HepG2 (cell line): Measurements from ENCODE around the gene CD9. TPM values are rescaled to one million over a fixed set of nuclear protein-coding genes. Genes with fewer than 3 reads are reported as not detected.
A peak's percentile ranks its signal among the peaks of the same experiment; 100 is the strongest.

ENCODE experiments used
- AKNA ChIP-seq: sonication (generic); formaldehyde crosslinking; IDR thresholded peaks from 2 replicates; pipeline ENCODE4 v1.4.0; 2020; ENCODE audit warnings: missing genetic modification reagents, borderline replicate concordance
- EZH2 ChIP-seq: conservative IDR thresholded peaks from 2 replicates; pipeline ENCODE4 v1.6.1; 2012; ENCODE audit warnings: mild to moderate bottlenecking, low read depth, low read length, moderate library complexity
- IKZF4 ChIP-seq: sonication (generic); formaldehyde crosslinking; IDR thresholded peaks from 2 replicates; pipeline ENCODE4 v1.5.1; 2020; ENCODE audit warnings: borderline replicate concordance, mild to moderate bottlenecking, low read depth, missing genetic modification reagents; ENCODE audit errors: not compliant biosample characterization
- PRPF4 ChIP-seq: fragments of 200-400 bp; formaldehyde crosslinking; IDR thresholded peaks from 2 replicates; pipeline ENCODE4 v1.6.1; 2016; ENCODE audit warnings: low read length, low read depth; ENCODE audit not compliant: poor library complexity, severe bottlenecking
- SMARCE1 ChIP-seq: fragments of 450-650 bp; IDR thresholded peaks from 2 replicates; pipeline ENCODE4 v1.6.1; 2017; ENCODE audit warnings: borderline replicate concordance
- SMYD3 ChIP-seq: sonication (generic); formaldehyde crosslinking; IDR thresholded peaks from 2 replicates; pipeline ENCODE4 v1.8.1; 2023; ENCODE audit warnings: mild to moderate bottlenecking, missing genetic modification reagents
- ZNF407 ChIP-seq: sonication (generic); formaldehyde crosslinking; IDR thresholded peaks from one replicate; pipeline ENCODE4 v1.5.1; 2020; ENCODE audit warnings: mild to moderate bottlenecking, missing genetic modification reagents; ENCODE audit errors: not compliant biosample characterization
- ZNF747 ChIP-seq: sonication (generic); formaldehyde crosslinking; IDR thresholded peaks from 2 replicates; pipeline ENCODE4 v1.8.1; 2023; ENCODE audit warnings: missing genetic modification reagents, mild to moderate bottlenecking, borderline replicate concordance
- polyA plus RNA-seq, 8 experiments: library from polyadenylated mRNA; depleted of rRNA in 3 of 8; stranded (reverse) in 7 of 8; unstranded in 1 of 8; fragments of >200 nt; fragmentation: Illumina TruSeq in 4 of 8; extraction: Trizol in 4 of 8; gene quantifications; 2 replicates each; pipeline versions ENCODE4 v1.2.1 to v1.2.3, GENCODE V29; 2011 to 2016; ENCODE audit warnings: low read depth in 4 of 8, missing spikeins in 1 of 8, mixed read lengths in 1 of 8; ENCODE audit not compliant: insufficient read depth in 1 of 8
- total RNA-seq, 5 experiments: library from RNA; depleted of rRNA; stranded (reverse); fragments of >200 nt; fragmentation: Illumina TruSeq; extraction: Trizol; gene quantifications; 2 replicates each; pipeline ENCODE4 v1.2.3, GENCODE V29; 2016; ENCODE audit warnings: low read depth in 1 of 5
- TF ChIP-seq, protein P1 (sequence below): sonication (generic); formaldehyde crosslinking; IDR thresholded peaks from 2 replicates; pipeline ENCODE4 v1.4.0; 2020; ENCODE audit warnings: missing genetic modification reagents
- TF ChIP-seq, protein P2 (sequence below): sonication (generic); formaldehyde crosslinking; IDR thresholded peaks from 2 replicates; pipeline ENCODE4 v1.8.1; 2023; ENCODE audit warnings: mild to moderate bottlenecking, inconsistent platforms, moderate library complexity, missing genetic modification reagents, borderline replicate concordance

CD9 gene
- total and polyA plus RNA-seq, 2 of the 13 experiments (the other 11 are each of a cell fraction or from before 2014, with no cell fraction given): 5.8 to 38.3 TPM

- TF ChIP-seq ZNF407 (CRISPR knock-in tag) (no peak), EZH2 (no peak), ZNF747 (CRISPR knock-in tag) (no peak), PRPF4 (no peak), IKZF4 (CRISPR knock-in tag) (no peak), AKNA (CRISPR knock-in tag) (no peak), SMARCE1 (no peak), SMYD3 (CRISPR knock-in tag) (no peak)
- TF ChIP-seq, protein P1, sequence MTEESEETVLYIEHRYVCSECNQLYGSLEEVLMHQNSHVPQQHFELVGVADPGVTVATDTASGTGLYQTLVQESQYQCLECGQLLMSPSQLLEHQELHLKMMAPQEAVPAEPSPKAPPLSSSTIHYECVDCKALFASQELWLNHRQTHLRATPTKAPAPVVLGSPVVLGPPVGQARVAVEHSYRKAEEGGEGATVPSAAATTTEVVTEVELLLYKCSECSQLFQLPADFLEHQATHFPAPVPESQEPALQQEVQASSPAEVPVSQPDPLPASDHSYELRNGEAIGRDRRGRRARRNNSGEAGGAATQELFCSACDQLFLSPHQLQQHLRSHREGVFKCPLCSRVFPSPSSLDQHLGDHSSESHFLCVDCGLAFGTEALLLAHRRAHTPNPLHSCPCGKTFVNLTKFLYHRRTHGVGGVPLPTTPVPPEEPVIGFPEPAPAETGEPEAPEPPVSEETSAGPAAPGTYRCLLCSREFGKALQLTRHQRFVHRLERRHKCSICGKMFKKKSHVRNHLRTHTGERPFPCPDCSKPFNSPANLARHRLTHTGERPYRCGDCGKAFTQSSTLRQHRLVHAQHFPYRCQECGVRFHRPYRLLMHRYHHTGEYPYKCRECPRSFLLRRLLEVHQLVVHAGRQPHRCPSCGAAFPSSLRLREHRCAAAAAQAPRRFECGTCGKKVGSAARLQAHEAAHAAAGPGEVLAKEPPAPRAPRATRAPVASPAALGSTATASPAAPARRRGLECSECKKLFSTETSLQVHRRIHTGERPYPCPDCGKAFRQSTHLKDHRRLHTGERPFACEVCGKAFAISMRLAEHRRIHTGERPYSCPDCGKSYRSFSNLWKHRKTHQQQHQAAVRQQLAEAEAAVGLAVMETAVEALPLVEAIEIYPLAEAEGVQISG: peak; percentile 25; the same call in 1 of the 2 replicates
- TF ChIP-seq, protein P2, sequence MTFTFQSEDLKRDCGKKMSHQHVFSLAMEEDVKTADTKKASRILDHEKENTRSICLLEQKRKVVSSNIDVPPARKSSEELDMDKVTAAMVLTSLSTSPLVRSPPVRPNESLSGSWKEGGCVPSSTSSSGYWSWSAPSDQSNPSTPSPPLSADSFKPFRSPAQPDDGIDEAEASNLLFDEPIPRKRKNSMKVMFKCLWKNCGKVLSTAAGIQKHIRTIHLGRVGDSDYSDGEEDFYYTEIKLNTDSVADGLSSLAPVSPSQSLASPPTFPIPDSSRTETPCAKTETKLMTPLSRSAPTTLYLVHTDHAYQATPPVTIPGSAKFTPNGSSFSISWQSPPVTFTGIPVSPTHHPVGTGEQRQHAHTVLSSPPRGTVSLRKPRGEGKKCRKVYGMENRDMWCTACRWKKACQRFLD (CRISPR knock-in tag): no peak
These were observed 79.9 kb downstream of the CD9 start (continued) for GRCh38 chr12:6280053-6280469.
